Measurements from ENCODE around the gene ZNF638. TPM values are rescaled to one million over a fixed set of nuclear protein-coding genes. Genes with fewer than 3 reads are reported as not detected.

Gene ZNF638
- total and polyA plus RNA-seq, 2 of the 8 experiments (the other 6 are each of a cell fraction or from before 2014, with no cell fraction given), result 45.3 to 143 TPM

DNA sequence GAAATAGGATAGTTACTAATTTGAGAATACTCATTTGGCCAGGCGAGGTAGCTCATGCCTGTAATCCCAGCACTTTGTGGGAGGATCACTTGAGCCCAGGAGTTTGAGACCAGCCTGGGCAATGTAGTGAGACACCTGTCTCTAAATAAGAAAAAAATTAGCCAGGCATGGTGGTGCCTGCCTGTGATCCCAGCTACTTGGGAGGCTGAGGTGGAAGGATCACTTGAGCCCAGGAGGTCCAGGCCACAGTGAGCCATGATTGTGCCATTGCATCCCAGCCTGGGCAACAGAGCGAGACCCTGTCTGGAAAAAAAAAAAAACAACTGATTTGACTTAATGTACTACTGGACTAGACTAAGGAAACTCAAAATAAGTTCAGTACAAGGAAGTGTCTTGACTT is 32.7 kb upstream of the ZNF638 start:
- Histone ChIP-seq H3K23me2 (ENCODE audit: low read depth, low read length) (no peaks in the 10 kb centered on the region), H2BK120ac (replicated peaks; ENCODE audit: low read depth, low read length) (no peak overlapping the region), H4K91ac (replicated peaks; ENCODE audit: insufficient read length, low read length) (no peak overlapping the region), H3K79me1 (ENCODE audit: low read depth, low read length) (no peaks in the 10 kb centered on the region; the same call in 1 of the 2 replicates), H3K56ac (replicated peaks; ENCODE audit: insufficient read length, low read depth, low read length) (no peak overlapping the region), H3K27me3 (replicated peaks in 1 of 4; ENCODE audit: control insufficient read depth in 3 of 4, extremely low read depth in 1 of 4, insufficient read depth in 3 of 4, low read length in 3 of 4) (no peaks in the 10 kb centered on the region), H3K4me3 (ENCODE audit: extremely low read depth in 1 of 4, insufficient read depth in 2 of 4, low read depth in 3 of 4, low read length in 4 of 4) (no peak overlapping the region), H3K14ac (ENCODE audit: insufficient read length) (no peak overlapping the region), H3K4me2 (ENCODE audit: insufficient read depth in 1 of 2, low read depth in 2 of 2, low read length in 2 of 2) (no peak overlapping the region), H3K27ac (ENCODE audit: low read depth, low read length) (no peak overlapping the region), H3K79me2 (ENCODE audit: control insufficient read depth in 1 of 2, insufficient read depth in 2 of 2, low read length in 2 of 2) (peaks cover 0 to 33% of the 10 kb centered on the region in 2 experiments; a peak in 2 of 4 replicates), H2AFZ (ENCODE audit: low read length) (no peak overlapping the region), H3K4me1 (replicated peaks in 1 of 4; ENCODE audit: control insufficient read depth in 3 of 4, insufficient read depth in 4 of 4, low read length in 3 of 4) (no peaks in the 10 kb centered on the region), H3K9ac (replicated peaks in 1 of 4; ENCODE audit: extremely low read depth in 1 of 4, low read depth in 3 of 4, low read length in 3 of 4) (no peak overlapping the region), H2AK5ac (ENCODE audit: low read depth, low read length) (no peak overlapping the region), H2BK5ac (ENCODE audit: low read depth, low read length) (no peak overlapping the region), H4K5ac (ENCODE audit: insufficient read length, low read depth, low read length) (no peak overlapping the region), H3K36me3 (ENCODE audit: control insufficient read depth in 2 of 4, insufficient read depth in 4 of 4, low read length in 3 of 4) (no peaks in the 10 kb centered on the region), H3K18ac (ENCODE audit: extremely low read depth, low read length) (no peak overlapping the region), H3K9me3 (ENCODE audit: insufficient read depth in 2 of 2, low read depth in 1 of 2, low read length in 1 of 2) (no peaks in the 10 kb centered on the region), H3K4ac (replicated peaks; ENCODE audit: insufficient read length, low read depth, low read length) (no peak overlapping the region), H2BK15ac (ENCODE audit: low read length) (no peak overlapping the region), H4K8ac (ENCODE audit: extremely low read depth, insufficient read depth, low read length) (no peak overlapping the region), H3K23ac (ENCODE audit: insufficient read length) (no peak overlapping the region), H4K20me1 (replicated peaks in 1 of 2; ENCODE audit: control insufficient read depth in 1 of 2, insufficient read depth in 2 of 2, low read length in 2 of 2) (peaks cover 0 to 2% of the 10 kb centered on the region in 2 experiments), H2BK20ac (ENCODE audit: low read length) (no peak overlapping the region), H2BK12ac (ENCODE audit: low read depth, low read length) (no peak overlapping the region)
- DNase-seq (ENCODE audit: low read depth in 1 of 2, low spot score in 2 of 2) (no peak), FAIRE-seq (no peak)
- ChIA-PET POLR2A (ENCODE audit: partially characterized antibody) (interaction anchor here (0.6 to 1.3 kb wide), 4 partner anchors 8 to 45 kb away, joined by 3 to 4 read pairs (median 3); partner anchors contain the start of gene ZNF638), CTCF (ENCODE audit: partially characterized antibody) (interaction anchor here (0.6 to 4.8 kb wide), 46 partner anchors 9 to 1455 kb away, joined by 3 to 29 read pairs (median 6); partner anchors contain the start of genes PAIP2B and ZNF638)
- TF ChIP-seq NANOG (IDR thresholded peaks at IDR 0.05; ENCODE audit: insufficient read depth, low read depth, low read length, poor library complexity, severe bottlenecking) (no peak), EP300 (IDR thresholded peaks at IDR 0.05; ENCODE audit: borderline replicate concordance in 1 of 2, low read depth in 2 of 2, low read length in 2 of 2) (no peak), MAX (IDR thresholded peaks at IDR 0.05) (no peak), RFX5 (IDR thresholded peaks at IDR 0.05; ENCODE audit: borderline replicate concordance, low read depth, low read length) (no peak), YY1 (IDR thresholded peaks at IDR 0.05; ENCODE audit: low read depth, low read length) (no peak), KDM1A (IDR thresholded peaks at IDR 0.05; ENCODE audit: borderline replicate concordance, low read length) (no peak)
- 89% methylated on average over 2 of the region's 2 CpGs; no CpG with 5 or more reads in 1 of the 2 experiments for WGBS, 2 experiments (ENCODE audit: extremely low coverage in 1 of 2, insufficient coverage in 1 of 2, insufficient read length in 1 of 2, insufficient replicate concordance in 2 of 2, low coverage in 1 of 2, low lambda C conversion rate in 2 of 2, missing lambda C conversion rate in 1 of 2)

All from H1 (cell line).